Kidney capillary endothelial cell (primary cell): Measurements from ENCODE around the gene DIS3L.
"Not testable (repeated sequence)": the region's sequence is repeated elsewhere in the genome, so short reads cannot be mapped to it uniquely, and the experiment has no call there.

Source experiments
- DNase-seq: peaks from one replicate; pipeline ENCODE4 v3.0.0-alpha.2; 2018; ENCODE audit warnings: low spot score

The DIS3L gene

DNA sequence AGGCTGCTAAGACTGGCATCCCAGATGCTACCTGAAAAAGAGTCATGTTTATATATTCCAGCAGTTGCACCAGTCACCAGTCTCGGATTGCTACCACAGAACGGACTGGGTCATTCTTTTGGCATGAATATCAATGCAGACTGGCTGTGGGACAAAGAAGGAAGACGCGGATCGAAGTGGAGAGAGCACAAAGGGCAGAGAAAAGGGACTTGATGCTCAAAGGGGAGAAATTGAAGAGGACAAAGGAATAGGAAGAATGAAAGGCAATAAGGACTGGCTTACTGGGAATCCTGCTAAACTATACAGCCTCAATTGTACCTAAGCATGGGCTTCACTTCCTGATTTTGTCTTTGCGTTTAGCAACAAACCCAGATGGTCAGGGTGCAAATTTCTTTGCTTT is 15.3 kb upstream of the DIS3L start:
- no peak for DNase-seq

DNA sequence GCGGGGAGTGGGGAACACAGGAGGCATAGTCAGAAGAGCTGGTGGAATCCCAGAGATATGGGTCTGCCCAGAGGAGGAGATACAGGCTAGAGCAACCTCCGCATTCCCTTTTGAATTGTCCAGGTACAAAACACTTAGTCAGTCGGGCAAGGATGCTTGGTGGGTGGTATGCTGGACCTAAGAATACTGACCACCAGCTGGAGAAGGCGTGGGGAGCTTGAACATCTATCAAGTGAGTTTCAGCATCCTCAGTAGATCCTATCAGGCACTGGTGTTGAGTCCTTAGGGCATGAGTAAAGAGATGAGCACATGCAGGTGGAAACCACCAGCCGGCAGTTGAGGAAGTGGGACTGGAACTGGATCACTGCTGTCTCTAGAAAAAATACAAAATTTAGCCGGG is 14.7 kb upstream of the DIS3L start:
- DNase-seq: no peak

DNA sequence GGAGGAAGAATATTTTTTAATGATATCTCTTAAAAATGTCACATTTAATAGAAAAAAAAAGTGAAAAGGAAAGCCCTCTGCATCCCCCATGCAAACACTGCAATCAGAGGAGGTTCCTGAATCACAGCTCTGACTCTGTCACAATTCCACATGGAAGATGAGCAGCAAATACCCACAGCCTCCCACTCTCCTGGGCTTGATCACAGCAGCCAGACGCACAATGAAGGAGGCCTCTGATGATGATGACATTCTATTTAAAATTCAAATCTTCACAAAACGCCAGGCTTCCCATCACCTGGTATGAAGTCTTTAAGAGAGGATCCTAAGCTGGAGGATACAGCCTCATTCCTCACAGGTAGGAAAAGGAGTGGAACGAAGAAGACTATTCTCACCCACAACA is 9.1 kb upstream of the DIS3L start:
- no peak for DNase-seq

DNA sequence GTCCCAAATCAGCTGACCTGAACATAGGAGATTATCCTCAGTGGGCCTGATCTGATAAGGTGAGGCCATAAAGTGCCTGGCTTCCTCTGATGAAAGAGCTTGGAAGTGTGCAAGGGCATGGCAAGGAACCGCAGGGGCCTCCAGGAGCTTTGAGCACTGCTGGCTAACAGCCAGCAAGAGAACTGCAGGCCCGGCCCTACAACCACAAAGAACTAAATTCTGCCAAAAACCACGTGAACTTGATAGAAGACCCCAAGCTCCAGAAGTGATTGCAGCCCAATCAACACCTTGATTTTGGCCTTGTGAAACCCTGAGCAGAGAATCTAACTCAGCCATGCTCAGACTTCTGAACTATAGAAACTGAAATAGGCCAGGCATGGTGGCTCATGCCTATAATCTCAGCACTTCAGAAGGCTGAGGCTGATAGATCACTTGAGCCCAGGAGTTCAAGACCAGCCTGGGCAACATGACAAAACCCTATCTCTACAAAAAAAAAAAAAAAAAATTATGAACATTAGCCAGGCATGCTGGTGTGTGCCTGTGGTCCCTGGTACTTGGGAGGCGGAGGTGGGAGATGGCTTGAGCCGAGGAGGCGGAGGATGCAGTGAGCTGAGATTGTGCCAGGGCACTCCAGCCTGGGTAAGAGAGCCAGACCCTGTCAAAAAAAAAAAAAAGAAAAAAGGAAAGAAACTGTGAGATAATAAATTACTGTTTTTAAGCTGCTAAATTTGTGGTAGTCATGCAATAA is 7.7 kb upstream of the DIS3L start:
- DNase-seq: no peak

DNA sequence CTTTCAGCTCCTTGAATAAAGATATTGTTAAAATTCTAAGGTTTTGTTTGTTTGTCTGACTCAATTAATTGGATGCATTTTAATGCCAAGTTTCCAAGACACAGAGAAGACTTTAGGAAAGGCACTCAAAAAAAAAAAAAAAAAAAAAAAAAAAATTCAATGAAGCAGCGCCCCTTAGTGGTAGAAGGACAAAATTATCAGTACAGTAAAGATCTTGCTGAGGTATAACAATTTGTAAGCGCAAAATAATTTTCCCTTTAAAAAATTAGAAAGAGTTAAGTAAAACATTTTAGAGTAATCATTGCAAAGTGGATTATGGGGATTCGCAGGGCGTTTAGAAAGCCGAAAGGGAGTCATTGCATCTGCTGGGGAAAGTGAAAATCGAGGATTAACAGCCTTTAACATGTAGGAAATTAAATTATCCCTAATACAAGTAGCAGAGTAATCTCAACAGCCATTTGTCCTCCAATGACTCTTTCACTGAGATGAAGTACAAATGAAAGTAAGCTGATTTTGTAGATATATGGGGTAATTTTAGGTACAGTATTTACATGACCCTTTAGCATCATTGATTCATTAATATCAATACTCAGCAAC is 5.8 kb upstream of the DIS3L start:
- DNase-seq: peak; percentile 16

DNA sequence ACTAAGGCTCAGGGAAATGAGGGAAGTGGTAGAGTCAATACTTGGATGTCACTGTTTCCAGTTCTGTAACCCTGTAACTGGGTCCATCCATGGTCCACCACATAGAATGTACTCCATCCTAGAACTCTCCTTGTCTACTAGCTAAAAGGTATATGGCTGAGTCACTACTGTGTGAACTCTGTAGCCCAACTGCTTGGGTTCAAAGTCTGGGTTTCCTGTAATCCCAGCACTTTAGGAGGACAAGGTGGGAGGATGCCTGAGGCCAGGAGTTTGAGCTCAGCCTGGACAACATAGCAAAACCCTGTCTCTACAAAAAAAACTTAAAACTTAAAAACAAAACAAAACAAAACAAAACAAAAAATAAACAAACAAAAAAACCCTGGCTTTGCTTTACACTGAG is 5.3 kb upstream of the DIS3L start:
- no peak for DNase-seq

DNA sequence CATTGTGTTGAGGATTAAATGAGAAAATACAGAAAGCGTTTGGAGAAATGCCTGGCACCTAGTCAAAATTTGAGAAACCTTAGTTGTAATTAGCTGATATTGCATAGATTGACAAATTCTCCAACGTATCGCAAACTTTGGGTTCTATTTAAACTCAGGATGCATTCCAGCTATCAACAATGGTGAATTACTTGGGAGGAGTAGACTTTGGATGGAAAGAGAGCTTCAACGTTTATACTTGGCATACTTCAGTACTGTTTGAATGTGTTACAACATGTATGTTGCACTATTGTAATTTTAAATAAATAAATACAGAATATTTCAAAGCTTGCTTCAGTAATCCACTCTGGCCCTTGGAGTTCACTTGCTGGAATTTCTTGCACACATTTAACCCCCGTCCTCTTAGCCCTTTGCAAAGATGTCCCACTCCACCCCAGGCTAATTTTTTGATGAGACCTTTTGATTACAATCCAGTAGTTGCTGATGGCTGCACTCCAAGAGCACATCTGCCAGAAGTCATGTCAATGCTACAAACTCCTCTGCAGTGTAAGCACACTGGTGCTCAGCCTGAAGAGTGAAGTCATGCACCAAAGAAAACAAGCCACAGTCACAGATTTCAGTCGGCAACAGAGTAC is 4.7 kb upstream of the DIS3L start:
- no peak for DNase-seq

DNA sequence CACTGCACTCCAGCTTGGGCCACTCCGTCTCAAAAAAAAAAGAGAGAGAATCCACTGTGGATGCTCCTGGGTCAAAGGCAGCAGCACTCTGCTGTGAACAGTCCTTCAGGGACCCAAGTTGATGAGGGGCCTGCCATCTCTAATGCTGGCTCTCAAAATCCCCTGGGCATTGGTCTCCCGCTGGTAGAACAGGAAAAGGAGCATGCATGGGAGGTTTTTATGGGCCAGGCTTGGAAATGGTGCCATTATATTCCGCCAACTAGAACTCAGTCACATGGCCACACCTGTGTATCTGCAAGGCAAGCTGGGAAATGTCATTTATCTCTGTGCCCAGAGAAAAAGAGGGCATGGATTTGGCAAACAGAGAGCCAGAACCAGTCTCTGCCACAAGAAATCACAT is 3.4 kb upstream of the DIS3L start:
- DNase-seq: no peak

DNA sequence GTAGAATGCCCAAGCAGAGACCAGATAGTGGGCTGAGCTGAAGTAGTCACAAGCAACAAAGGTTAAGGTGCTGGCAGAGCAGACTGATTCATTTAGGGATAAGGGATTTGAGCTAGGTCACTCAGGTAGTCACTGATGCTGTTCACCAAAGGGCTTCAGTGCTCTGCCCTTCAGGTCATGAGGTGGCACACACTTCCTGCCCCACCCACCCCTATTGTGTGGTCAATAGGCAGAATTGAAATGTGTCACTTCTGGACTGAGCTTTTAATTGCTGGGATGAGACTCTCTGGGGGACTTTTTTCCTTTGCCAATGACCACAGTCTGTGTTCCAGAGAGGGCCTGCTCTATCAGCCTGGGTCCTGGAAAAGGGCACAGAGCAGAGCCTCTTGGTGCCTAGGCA is 2.9 kb upstream of the DIS3L start:
- DNase-seq: peak; percentile 9

DNA sequence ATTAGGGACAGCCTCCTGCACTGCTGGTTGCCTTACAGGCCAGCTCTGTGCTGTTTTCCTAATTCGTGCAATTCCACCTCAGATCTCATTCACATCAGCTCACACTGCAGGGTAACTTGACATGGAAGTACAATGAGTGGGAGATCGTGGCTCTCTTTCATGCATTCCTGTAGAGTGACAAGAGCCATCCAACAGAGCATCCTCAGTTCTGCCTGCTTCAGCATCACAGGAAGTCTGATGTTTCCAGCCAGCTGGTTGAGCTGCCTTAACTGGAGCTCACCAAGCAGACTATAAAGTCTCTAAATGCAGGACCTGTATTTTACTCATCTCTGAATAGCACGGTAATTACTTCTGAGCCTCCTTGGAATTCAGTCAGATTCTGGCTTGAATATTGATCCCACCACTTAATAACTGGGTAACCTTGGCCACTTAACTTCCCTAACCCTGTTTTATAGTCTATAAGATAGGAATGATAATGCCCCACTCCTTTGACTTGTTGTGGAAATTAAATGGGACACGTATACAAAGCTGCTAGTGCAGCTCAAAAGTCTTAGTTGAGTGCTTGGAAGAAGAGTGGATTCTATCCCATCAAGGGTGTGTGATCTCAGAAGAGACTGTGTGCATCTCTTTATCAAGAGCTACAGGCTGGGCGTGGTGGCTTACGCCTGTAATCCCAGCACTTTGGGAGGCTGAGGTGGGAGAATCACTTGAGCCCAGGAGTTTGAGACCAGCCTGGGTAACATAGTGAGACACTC is 1.4 kb upstream of the DIS3L start:
- DNase-seq: no peak

DNA sequence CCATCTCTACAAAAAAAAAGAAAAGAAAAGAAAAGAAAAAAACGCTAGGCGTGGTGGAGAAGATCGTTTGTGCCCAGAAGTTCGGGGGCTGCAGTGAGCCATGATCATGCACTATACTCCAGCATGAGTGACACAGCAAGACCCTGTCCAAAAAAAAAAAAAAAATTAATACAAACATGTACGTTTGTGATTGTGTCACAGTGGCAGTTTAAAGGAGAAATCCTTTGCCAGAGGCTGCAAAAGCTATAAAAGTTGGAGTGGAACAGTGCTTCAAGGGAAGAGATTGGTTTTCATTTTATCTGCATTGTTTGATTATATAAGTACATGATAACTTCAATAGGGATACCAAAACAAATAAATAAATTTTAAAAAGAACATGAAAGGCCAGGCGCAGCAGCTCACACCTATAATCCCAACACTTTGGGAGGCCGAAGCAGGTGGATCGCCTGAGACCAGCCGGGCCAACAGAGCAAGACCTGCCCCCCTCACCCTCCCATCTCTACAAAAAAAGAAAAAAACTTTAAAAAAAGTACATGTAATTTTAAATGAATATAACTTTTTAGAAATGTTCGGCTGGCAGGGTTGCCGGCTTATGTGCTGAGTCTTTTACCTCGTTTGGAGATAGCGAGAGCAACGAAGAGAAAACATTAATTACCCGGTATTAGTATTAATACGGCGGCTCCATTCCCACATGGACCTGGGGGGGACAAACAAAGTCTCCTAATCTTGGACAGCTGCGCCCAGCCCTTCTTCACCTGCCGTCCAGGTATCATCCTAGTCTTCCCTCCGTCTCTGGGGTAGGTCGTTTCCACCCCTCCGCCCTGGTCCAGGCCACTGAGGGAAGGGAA is 573 bp upstream of the DIS3L start:
- DNase-seq: no peak

DNA sequence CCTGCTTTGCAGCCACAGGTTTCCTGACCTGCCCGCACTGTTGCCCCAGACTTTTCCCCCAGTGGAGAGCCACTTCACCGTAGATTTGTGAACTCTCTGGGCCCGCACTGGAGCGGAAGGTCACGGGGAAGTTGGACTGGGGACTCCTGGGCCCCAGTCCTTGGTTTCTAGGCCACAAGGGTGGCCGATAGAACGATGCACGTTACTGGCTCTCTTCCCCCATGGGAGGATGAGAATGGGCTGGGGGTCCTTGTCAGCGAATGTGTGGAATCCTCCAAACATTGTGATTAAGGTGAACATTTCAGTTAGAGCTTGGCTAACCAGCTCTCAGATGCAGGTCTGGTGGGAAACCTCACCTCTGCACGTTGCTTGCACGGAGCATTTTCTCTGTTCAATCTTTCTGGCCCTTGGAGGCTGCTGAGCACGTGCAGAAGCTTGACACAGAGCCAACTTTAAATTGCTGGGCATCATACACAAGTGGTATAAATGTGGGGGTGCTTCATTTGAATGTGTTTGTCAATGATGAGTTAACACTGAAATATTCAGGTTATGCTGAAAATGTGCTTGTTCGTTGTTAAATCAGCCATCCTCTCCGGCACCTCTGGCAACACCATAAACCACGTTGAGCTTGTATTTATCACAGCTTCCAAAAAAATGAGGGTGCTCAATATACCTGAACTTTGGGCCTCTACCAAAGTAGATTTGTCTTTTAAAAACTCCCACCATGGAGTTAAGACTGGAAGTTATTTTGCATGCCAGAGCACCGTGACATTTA is 976 bp downstream of the DIS3L start:
- DNase-seq: peak; percentile 40

DNA sequence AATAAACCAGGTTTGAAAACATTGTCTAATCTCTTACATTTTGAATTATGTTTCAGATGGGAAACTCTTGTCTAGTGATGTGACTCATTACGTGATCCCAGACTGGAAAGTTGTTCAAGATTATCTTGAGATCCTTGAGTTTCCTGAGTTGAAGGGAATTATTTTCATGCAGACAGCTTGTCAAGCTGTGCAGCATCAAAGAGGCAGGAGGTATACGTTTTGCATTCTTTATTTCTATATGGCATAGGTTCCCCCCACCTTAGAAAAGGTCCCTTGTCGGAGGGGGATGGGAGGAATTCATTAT is 1.5 kb downstream of the DIS3L start:
- DNase-seq: peak; percentile 40

DNA sequence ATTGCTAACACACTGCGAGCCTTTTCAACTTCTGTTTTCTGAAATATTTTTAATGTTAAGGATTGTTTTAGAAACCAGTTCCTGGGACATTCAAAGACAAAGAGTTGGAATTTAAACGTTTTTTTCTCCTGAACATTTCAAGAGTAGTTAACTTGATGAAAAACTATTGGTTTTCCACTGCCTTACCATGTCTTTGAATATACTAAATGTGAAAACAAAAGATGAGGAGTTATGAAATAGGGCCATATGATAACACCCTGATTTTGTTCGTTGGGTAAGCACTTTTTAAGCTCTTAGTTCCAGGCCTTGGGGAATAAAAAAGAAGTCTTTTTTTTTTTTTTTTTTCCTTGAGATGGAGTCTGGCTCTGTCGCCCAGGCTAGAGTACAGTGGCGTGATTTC is 2.8 kb downstream of the DIS3L start:
- no peak for DNase-seq

DNA sequence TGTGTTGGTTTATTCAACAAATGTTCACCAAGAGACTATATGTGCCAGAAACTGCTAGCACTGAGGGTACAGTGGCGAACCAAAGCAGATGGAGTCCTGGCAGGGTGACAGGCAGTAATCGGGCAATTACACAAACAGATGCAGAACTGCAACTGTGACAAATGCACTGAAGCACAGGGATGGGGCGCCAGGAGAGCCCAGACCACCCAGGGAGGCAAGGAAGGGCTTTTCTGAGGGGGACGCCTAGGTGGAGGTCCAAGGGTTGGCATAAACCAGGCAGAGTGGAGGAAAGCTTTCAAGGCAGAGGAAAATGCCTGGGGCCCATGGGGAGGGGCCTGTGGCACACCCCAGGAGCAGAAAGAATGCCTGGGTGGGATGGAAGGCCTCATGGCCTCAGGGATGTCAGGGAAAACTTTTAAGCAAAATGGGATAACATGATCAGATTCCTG is 5.5 kb downstream of the DIS3L start:
- no peak for DNase-seq

DNA sequence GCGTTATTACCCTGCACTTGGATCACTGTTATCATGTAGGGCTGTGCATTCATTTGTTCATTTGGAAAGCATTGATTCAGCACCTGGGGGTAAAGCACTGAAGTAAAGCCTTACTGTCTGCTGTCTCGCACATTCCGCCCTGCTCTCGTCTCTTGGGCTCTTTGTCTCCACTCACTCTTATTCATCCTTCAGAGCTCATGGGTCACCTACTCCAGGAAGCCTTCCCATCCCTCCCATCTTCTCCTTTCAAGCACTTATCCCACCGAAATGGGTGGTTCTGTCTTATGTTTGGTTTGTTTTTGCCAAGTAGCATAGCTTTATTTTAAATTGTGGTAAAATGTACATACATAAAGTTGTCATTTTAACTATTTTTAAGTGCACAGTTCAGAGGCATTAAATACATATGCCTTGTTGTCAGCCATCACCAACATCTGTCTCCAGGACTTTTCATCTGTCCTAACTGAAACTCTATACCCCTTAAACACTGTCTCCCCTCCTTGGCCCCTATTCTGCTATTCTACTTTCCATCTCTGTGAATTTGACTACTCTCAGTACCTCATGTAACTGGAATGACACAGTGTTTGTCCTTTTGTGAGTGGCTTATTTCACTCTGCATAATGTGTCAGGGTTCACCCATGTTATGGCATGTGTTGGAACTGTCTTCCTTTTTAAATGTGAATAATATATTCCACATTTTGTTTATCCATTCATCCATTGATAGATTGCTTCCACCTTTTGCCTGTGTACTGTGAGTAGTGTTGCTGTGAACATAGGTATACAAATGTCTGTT is 9.3 kb downstream of the DIS3L start:
- no peak for DNase-seq

DNA sequence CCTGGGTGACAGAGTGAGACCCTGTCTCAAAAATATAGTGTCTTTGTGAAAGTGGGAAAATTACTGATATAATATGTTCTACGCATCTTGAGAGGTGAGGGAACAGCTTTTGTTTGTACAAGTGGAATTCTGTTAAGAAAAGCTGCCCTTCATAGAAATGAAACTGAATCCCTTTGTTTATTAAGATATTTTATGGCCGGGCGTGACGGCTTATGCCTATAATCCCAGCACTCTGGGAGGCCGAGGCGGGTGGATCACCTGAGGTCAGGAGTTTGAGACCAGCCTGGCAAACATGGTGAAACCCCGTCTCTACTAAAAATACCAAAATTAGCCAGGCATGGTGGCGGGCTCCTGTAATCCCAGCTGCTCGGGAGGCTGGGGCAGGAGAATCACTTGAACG is 11.1 kb downstream of the DIS3L start:
- not testable (repeated sequence) for DNase-seq

DNA sequence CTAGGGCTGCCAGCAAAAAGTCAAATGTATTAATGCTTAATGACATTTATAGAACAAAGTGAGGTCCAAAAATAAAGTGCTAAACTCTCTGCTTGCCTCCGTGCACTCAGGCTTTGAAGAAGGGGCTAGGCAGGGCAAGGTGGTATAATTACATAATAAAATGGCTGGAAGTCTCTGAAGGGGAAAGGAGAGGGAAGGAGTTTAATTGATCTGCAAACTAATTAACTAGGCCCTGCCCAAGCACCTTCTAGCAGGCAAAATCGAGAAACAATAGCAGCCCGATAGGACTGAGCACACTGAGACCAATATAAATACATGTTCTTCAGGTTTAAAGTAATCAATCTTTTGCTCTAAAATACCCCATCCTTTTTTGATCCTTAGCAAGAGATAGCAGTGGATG is 13.0 kb downstream of the DIS3L start:
- DNase-seq: no peak

DNA sequence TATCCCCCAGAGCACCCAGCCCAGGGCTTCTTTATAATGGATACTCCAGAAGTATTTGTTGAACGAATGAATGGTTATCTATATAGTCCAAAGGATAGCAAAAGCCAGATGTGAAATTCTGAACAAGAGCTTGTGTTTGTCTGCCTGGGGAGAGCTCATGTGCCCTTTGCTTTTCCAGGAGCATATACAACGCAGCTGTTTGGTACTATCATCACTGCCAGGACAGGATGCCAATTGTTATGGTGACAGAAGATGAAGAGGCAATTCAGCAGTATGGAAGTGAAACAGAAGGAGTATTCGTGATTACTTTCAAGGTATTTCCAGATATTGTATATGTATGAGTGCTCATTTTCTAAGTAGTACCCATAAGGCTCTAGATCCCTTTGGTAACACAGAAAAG is 15.2 kb downstream of the DIS3L start:
- DNase-seq: no peak

DNA sequence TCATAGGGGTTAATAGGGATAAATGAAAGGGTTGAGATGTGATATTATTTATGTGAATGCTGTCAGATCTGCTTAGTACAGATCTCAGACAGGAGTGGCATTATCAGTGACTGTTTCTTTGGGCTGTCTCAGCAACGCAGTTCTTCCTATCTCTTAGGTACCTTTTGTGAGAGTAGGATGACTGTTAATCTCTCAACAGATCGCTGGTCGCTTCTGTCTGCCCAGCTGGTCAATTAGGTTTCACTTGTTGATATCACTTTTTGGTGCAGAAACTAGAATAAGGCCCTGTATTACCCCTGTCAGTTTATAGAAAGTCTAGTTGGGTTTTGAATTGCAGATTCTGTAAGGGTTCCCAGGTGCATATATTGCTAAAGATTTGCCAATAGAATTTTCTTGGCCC is 16.5 kb downstream of the DIS3L start:
- no peak for DNase-seq

DNA sequence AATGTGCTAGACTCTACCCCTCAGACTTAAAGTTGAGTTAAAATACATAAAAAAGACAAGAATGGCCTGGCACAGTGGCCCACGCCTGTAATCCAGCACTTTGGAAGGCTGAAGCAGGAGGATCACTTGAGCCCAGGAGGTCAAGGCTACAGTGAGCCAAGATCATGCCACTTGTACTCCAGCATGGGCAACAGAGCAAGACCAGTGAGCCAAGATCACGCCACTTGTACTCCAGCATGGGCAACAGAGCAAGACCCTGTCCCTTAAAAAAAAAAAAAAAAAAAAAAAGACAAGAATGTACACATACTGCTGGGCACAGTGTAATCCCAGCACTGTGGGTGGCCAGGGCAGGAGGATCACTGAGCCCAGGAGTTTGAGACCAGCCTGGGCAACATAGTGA is 17.4 kb downstream of the DIS3L start:
- DNase-seq: no peak
